Activated naive CD4-positive, alpha-beta T cell treated with anti-CD3 and anti-CD28 coated beads, Interleukin-2, amount 10 ng/mL, durations not matched to agents 7 days and 5 days (primary cell): ENCODE data around the gene CGB8.
"Not testable (repeated sequence)": the region's sequence is repeated elsewhere in the genome, so short reads cannot be mapped to it uniquely, and the experiment has no call there.

Experiments
- CTCF ChIA-PET: fragments of 350-600 bp; sonication (Branson Sonifier 250); formaldehyde crosslinking; loops from one replicate; lab custom pipeline; 2021; ENCODE audit warnings: antibody characterized with exemption; lab: Charles Lee
- DNase-seq: peaks from one replicate; pipeline ENCODE4 v3.0.0-alpha.2; 2020
- H3K27ac Mint-ChIP-seq: one replicate; pipeline ENCODE4 v1.8.0; 2021; ENCODE audit warnings: mild to moderate bottlenecking, moderate library complexity, mixed read lengths
- H3K27me3 Mint-ChIP-seq: one replicate; pipeline ENCODE4 v1.8.0; 2021; ENCODE audit warnings: mild to moderate bottlenecking, mixed read lengths
- H3K36me3 Mint-ChIP-seq: one replicate; pipeline ENCODE4 v1.8.0; 2021; ENCODE audit warnings: mixed read lengths
- H3K4me1 Mint-ChIP-seq: one replicate; pipeline ENCODE4 v1.8.0; 2021; ENCODE audit warnings: mixed read lengths
- H3K4me3 Mint-ChIP-seq: one replicate; pipeline ENCODE4 v1.8.0; 2021; ENCODE audit warnings: mild to moderate bottlenecking, moderate library complexity, mixed read lengths
- H3K9me3 Mint-ChIP-seq: one replicate; pipeline ENCODE4 v1.8.0; 2021; ENCODE audit warnings: mixed read lengths

CGB8 gene

DNA sequence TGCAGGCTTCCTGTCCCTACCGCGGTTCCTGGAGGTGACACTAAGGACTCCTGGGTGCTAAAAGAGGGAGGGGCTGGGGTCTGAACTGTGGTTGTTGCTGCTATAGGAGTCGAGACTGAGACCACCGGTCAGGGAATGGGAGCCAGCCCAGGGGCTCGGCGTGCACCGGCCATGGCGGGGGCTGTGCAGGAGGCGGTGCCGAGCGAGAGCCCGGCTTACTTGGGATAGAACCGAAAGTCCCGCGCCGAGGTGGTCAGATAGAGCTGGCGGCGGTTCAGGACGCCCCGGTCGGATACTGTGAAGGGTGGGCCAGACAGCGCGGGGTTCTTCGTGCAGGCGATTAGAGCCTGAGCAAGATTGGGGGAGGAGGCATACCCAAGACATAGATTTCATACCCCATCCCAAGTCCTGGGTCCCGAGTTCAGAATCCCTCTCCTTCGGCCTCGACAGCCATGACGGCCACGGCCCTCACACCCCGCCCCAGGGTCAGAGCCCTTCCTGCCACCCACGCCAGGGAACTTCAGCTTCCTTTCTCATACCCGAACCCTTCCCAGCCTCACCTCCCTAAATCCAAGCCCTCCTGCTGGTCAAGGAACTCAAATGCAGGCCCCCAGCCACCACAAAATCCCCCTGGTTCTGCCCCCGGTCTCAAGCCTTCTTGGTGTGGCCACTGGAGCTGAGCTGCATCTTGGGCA is 8.1 kb upstream of the CGB8 start:
- not testable (repeated sequence) for H3K27ac Mint-ChIP-seq, H3K36me3 Mint-ChIP-seq, H3K9me3 Mint-ChIP-seq, DNase-seq
- Mint-ChIP-seq H3K27me3 (peaks cover 91% of the 10 kb centered on the region), H3K4me1 (peaks cover 26% of the 10 kb centered on the region), H3K4me3 (peak overlapping the region; percentile 70)
- CTCF ChIA-PET = interaction anchor here (1.0 kb wide), 1 partner anchor 41 kb away, joined by 6 read pairs; no protein-coding TSS in a partner anchor

GRCh38 chr19:49056101-49056901 is 7.4 kb upstream of the CGB8 start:
- no peaks in the 10 kb centered on the region for H3K9me3 Mint-ChIP-seq
- no peak overlapping the region for H3K27ac Mint-ChIP-seq
- DNase-seq = peak; percentile 66
- peaks cover 83% of the 10 kb centered on the region for H3K27me3 Mint-ChIP-seq
- CTCF ChIA-PET = interaction anchor here (1.0 to 1.4 kb wide), 2 partner anchors 42 to 56 kb away, joined by 4 to 6 read pairs; no protein-coding TSS in a partner anchor
- H3K4me1 Mint-ChIP-seq = peaks cover 26% of the 10 kb centered on the region
- peak overlapping the region; percentile 70 for H3K4me3 Mint-ChIP-seq
- peaks cover 3% of the 10 kb centered on the region for H3K36me3 Mint-ChIP-seq

GRCh38 chr19:49050376-49051033 is 1.6 kb upstream of the CGB8 start:
- H3K4me3 Mint-ChIP-seq, H3K9me3 Mint-ChIP-seq, H3K4me1 Mint-ChIP-seq, H3K36me3 Mint-ChIP-seq, DNase-seq, CTCF ChIA-PET, H3K27ac Mint-ChIP-seq: not testable (repeated sequence)
- H3K27me3 Mint-ChIP-seq = peaks cover 33% of the 10 kb centered on the region

- CTCF ChIA-PET, H3K27ac Mint-ChIP-seq, H3K36me3 Mint-ChIP-seq, H3K4me3 Mint-ChIP-seq, H3K9me3 Mint-ChIP-seq, H3K4me1 Mint-ChIP-seq, DNase-seq: not testable (repeated sequence)
- peaks cover 30% of the 10 kb centered on the region for H3K27me3 Mint-ChIP-seq
Measured at GRCh38 chr19:49049834-49050233, 923 bp upstream of the CGB8 start.

- H3K27me3 Mint-ChIP-seq, CTCF ChIA-PET, DNase-seq, H3K4me1 Mint-ChIP-seq, H3K27ac Mint-ChIP-seq, H3K9me3 Mint-ChIP-seq, H3K4me3 Mint-ChIP-seq, H3K36me3 Mint-ChIP-seq: not testable (repeated sequence)
Measured at GRCh38 chr19:49043548-49043947, 5.4 kb downstream of the CGB8 start, which contains the start of gene CGB5. CGB5 (plus strand) TSS chr19:49043848; CDS start chr19:49044210, 362 bp downstream.

DNA sequence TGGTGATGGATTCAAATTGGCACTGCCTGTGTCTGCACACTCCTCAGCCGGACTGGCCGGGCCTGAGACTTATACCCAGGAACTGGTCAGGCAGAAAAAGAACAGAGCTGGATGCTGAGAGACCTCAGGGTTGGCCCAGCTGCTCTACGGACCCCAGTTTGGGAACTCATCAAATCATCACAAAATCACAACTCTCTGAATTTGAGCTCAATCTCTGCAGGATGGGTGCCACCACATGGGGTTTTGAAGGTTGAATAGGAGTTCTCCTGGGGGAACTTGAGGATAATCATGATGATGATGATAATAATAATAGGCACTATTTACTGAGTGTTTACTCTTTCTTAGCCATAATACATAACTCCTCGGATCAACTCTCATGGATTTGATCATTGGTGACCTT is 6.2 kb downstream of the CGB8 start:
- H3K27ac Mint-ChIP-seq, H3K4me3 Mint-ChIP-seq, CTCF ChIA-PET, H3K9me3 Mint-ChIP-seq, H3K36me3 Mint-ChIP-seq, DNase-seq, H3K4me1 Mint-ChIP-seq, H3K27me3 Mint-ChIP-seq: not testable (repeated sequence)

- H3K36me3 Mint-ChIP-seq = no peaks in the 10 kb centered on the region
- H3K9me3 Mint-ChIP-seq = no peaks in the 10 kb centered on the region
- H3K4me3 Mint-ChIP-seq = no peak overlapping the region
- no peak overlapping the region for H3K27ac Mint-ChIP-seq
- no peak for DNase-seq
- CTCF ChIA-PET = no interaction called here
- no peaks in the 10 kb centered on the region for H3K4me1 Mint-ChIP-seq
- H3K27me3 Mint-ChIP-seq = peaks cover 4% of the 10 kb centered on the region
Measured at GRCh38 chr19:49042177-49042576, 6.7 kb downstream of the CGB8 start.

- H3K9me3 Mint-ChIP-seq, H3K27ac Mint-ChIP-seq, H3K27me3 Mint-ChIP-seq, H3K4me3 Mint-ChIP-seq, H3K36me3 Mint-ChIP-seq, H3K4me1 Mint-ChIP-seq, DNase-seq: not testable (repeated sequence)
- CTCF ChIA-PET = interaction anchor here (0.7 kb wide), 1 partner anchor 24 kb away, joined by 3 read pairs; no protein-coding TSS in a partner anchor
Measured at GRCh38 chr19:49039736-49040135, 9.2 kb downstream of the CGB8 start.

DNA sequence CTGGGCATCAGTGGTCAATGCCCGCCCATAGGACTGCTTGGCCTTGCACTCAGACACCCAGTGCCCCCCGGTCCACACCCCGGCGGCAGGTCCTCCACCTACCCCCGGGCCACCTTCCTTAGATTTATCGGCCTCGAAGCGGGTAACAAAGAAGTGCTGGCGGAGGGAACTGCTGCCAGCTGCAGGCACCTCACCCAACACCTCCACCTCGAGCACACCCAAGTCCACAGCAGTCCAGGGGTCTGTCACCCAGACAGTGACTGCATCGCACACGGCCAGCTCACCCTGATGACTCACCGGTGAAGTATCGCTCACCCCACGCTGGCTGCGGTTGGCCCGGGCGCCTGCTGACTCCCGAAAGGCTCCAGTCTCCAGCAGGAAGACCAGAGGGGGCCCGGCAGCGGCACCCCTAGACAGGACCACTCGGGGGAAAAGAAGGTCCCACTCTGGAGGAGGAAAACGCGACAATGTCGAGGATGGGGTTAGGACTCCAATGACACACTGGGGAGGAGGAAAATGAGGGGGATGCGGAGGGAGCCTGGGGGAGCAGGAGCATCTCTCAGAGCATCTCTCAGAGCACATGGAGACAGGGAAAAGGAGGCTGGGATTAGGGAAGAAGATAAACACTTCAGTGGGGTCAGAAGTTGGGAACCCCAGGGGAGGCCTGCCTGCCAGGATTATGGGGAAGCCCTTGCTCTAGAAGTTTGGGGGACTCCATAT is 10.2 kb downstream of the CGB8 start:
- H3K36me3 Mint-ChIP-seq, H3K27me3 Mint-ChIP-seq, DNase-seq, H3K9me3 Mint-ChIP-seq, H3K27ac Mint-ChIP-seq, H3K4me3 Mint-ChIP-seq, H3K4me1 Mint-ChIP-seq: not testable (repeated sequence)
- CTCF ChIA-PET = interaction anchor here (0.7 to 1.0 kb wide), 2 partner anchors 25 to 36 kb away, joined by 3 read pairs; no protein-coding TSS in a partner anchor

- H3K4me1 Mint-ChIP-seq, H3K27me3 Mint-ChIP-seq, H3K4me3 Mint-ChIP-seq, H3K9me3 Mint-ChIP-seq, H3K27ac Mint-ChIP-seq, H3K36me3 Mint-ChIP-seq, DNase-seq: not testable (repeated sequence)
- CTCF ChIA-PET = interaction anchor here (0.7 to 1.0 kb wide), 2 partner anchors 36 to 187 kb away, joined by 3 read pairs; no protein-coding TSS in a partner anchor
Measured at GRCh38 chr19:49038111-49038510, 10.8 kb downstream of the CGB8 start.

DNA sequence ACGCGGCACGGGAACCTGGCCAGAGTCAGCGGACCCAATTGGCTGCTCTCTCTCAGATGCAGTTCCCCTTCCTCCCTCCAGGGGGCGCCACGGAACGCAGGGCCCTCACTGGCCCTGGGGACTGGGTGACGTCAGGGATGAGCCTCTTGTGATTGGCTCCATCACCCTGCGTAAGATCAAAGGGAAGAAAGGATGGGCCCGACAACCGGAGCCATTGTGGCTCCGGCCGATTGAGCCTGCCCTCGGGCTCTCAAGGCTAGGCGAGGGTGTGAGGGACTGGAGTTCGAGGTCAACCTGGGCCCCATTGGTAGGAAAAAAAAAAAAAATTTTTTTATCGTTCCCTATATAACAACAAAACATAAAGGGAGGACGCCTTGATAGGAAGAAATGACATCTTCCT is 12.1 kb downstream of the CGB8 start, which contains the start of gene CGB1:
Gene CGB1, minus strand, starts transcription at position 81 of the 400 bp plus-strand sequence. CDS start 184 bp downstream, outside the sequence.
- H3K27ac Mint-ChIP-seq = peak within 1 kb of the TSS; percentile 76
- H3K4me3 Mint-ChIP-seq, H3K36me3 Mint-ChIP-seq, H3K4me1 Mint-ChIP-seq, CTCF ChIA-PET, H3K9me3 Mint-ChIP-seq: not testable (repeated sequence)
- peak; percentile 65 for DNase-seq
- H3K27me3 Mint-ChIP-seq = peaks cover 15% of the 10 kb centered on the region

GRCh38 chr19:49031642-49032301 is 17.1 kb downstream of the CGB8 start, which contains the start of gene CGB2:
CGB2 (plus strand) TSS chr19:49031890; CDS start chr19:49032096, 206 bp downstream.
- DNase-seq = peak; percentile 70
- not testable (repeated sequence) for H3K4me3 Mint-ChIP-seq, H3K27ac Mint-ChIP-seq, H3K9me3 Mint-ChIP-seq, H3K4me1 Mint-ChIP-seq, H3K36me3 Mint-ChIP-seq
- peaks cover 19% of the 10 kb centered on the region for H3K27me3 Mint-ChIP-seq
- CTCF ChIA-PET = interaction anchor here (0.7 to 1.8 kb wide), 2 partner anchors 20 to 244 kb away, joined by 3 to 5 read pairs; no protein-coding TSS in a partner anchor

GRCh38 chr19:49030323-49030722 is 18.6 kb downstream of the CGB8 start:
- not testable (repeated sequence) for H3K4me1 Mint-ChIP-seq, H3K36me3 Mint-ChIP-seq, H3K9me3 Mint-ChIP-seq, H3K27ac Mint-ChIP-seq, DNase-seq, H3K4me3 Mint-ChIP-seq
- CTCF ChIA-PET = interaction anchor here (1.8 kb wide), 1 partner anchor 242 kb away, joined by 5 read pairs; no protein-coding TSS in a partner anchor
- peaks cover 11% of the 10 kb centered on the region for H3K27me3 Mint-ChIP-seq
